ENCODE measurements around the gene RCCD1. TPM values are rescaled to one million over a fixed set of nuclear protein-coding genes. Genes with fewer than 3 reads are reported as not detected.
A peak's percentile ranks its signal among the peaks of the same experiment; 100 is the strongest.

RCCD1 gene
- total RNA-seq, 1 donor from 2014 or later = 20.3 TPM

DNA sequence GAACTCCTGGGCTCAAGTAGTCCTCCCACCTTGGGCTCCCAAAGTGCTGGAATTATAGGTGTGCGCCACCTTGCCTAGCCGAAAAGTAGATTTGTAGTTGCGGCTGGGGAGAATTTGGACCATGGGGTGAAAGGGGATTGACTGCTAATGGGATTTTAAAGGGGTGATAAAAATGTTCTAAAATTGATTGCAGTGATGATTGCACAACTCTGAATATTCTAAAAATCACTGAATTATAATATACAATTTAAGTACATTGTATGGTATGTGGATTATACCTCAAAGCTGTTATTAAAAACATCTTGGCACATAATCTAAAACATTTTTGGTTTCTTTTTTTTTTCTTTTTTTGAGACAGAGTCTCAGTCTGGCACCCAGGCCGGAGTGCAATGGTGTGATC lies 35.8 kb downstream of the RCCD1 start:
- Mint-ChIP-seq H3K4me1 (ENCODE audit: unreplicated experiment) (peaks cover 36% of the 10 kb centered on the region), H3K4me3 (no peak overlapping the region)

GRCh38 chr15:90991587-90992285 lies 37.1 kb downstream of the RCCD1 start:
- H3K27me3 Mint-ChIP-seq = peaks cover 2% of the 10 kb centered on the region
- peak overlapping the region; percentile 77 for H3K27ac Mint-ChIP-seq
- H3K36me3 Mint-ChIP-seq = peaks cover 3% of the 10 kb centered on the region
- H3K4me1 Mint-ChIP-seq (ENCODE audit: unreplicated experiment) = peaks cover 36% of the 10 kb centered on the region
- no peaks in the 10 kb centered on the region for H3K9me3 Mint-ChIP-seq
- TF ChIP-seq, protein P1, sequence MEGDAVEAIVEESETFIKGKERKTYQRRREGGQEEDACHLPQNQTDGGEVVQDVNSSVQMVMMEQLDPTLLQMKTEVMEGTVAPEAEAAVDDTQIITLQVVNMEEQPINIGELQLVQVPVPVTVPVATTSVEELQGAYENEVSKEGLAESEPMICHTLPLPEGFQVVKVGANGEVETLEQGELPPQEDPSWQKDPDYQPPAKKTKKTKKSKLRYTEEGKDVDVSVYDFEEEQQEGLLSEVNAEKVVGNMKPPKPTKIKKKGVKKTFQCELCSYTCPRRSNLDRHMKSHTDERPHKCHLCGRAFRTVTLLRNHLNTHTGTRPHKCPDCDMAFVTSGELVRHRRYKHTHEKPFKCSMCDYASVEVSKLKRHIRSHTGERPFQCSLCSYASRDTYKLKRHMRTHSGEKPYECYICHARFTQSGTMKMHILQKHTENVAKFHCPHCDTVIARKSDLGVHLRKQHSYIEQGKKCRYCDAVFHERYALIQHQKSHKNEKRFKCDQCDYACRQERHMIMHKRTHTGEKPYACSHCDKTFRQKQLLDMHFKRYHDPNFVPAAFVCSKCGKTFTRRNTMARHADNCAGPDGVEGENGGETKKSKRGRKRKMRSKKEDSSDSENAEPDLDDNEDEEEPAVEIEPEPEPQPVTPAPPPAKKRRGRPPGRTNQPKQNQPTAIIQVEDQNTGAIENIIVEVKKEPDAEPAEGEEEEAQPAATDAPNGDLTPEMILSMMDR (conservative IDR thresholded peaks at IDR 0.05) = no peak
- no peak for DNase-seq (ENCODE audit: extremely low spot score, unreplicated experiment)
- H3K4me3 Mint-ChIP-seq = peak overlapping the region; percentile 61

More for the DNA sequence above, 35.8 kb downstream of the RCCD1 start:
- H3K27ac Mint-ChIP-seq = no peak overlapping the region
- TF ChIP-seq, protein P1 (conservative IDR thresholded peaks at IDR 0.05) = no peak
- peaks cover 3% of the 10 kb centered on the region for H3K36me3 Mint-ChIP-seq
- H3K9me3 Mint-ChIP-seq = no peaks in the 10 kb centered on the region
- DNase-seq (ENCODE audit: extremely low spot score, unreplicated experiment) = no peak
- peaks cover 2% of the 10 kb centered on the region for H3K27me3 Mint-ChIP-seq

DNA sequence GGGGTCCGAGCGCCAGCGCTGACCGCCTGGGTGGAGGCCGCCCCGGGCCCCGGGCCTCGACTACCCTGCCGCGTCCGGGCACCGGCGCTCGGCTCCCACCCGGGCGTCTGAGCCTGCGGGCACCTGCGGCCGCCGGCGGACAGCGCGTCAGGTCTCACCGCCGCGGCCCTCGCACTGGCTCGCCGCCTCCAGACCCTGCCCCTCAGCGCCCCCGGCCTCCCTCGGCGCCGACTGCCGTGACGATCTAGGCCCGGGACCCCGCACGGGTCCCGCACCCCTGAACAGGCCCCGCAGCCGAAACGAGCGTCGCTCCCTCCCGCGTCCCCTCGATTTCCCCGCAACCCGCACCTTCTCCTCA lies 39.4 kb downstream of the RCCD1 start:
- DNase-seq (ENCODE audit: extremely low spot score, unreplicated experiment) = no peak
- peaks cover 22% of the 10 kb centered on the region for H3K4me1 Mint-ChIP-seq (ENCODE audit: unreplicated experiment)
- peak overlapping the region; percentile 100 for H3K4me3 Mint-ChIP-seq
- peaks cover 14% of the 10 kb centered on the region for H3K36me3 Mint-ChIP-seq
- no peaks in the 10 kb centered on the region for H3K9me3 Mint-ChIP-seq
- TF ChIP-seq, protein P1 (conservative IDR thresholded peaks at IDR 0.05) = no peak
- H3K27ac Mint-ChIP-seq = peak overlapping the region; percentile 98
- H3K27me3 Mint-ChIP-seq = peaks cover 2% of the 10 kb centered on the region

GRCh38 chr15:90994417-90995311 lies 40.0 kb downstream of the RCCD1 start, which contains the start of gene PRC1:
PRC1 (minus strand) TSS chr15:90994535; CDS start chr15:90994417, 118 bp downstream.
- TF ChIP-seq, protein P1 (conservative IDR thresholded peaks at IDR 0.05) = no peak
- H3K27me3 Mint-ChIP-seq = peaks cover 2% of the 10 kb centered on the region
- H3K9me3 Mint-ChIP-seq = no peaks in the 10 kb centered on the region
- H3K27ac Mint-ChIP-seq = peak within 1 kb of the TSS; percentile 98
- DNase-seq (ENCODE audit: extremely low spot score, unreplicated experiment) = peak; percentile 99
- peak within 1 kb of the TSS; percentile 100 for H3K4me3 Mint-ChIP-seq
- peaks cover 14% of the 10 kb centered on the region for H3K36me3 Mint-ChIP-seq
- peaks cover 22% of the 10 kb centered on the region for H3K4me1 Mint-ChIP-seq (ENCODE audit: unreplicated experiment)

- Mint-ChIP-seq H3K4me1 (ENCODE audit: unreplicated experiment) (peaks cover 3% of the 10 kb centered on the region), H3K27me3 (peaks cover 2% of the 10 kb centered on the region), H3K36me3 (peaks cover 23% of the 10 kb centered on the region), H3K9me3 (no peaks in the 10 kb centered on the region), H3K4me3 (no peak overlapping the region), H3K27ac (no peak overlapping the region)
- no peak for DNase-seq (ENCODE audit: extremely low spot score, unreplicated experiment)
- TF ChIP-seq, protein P1 (conservative IDR thresholded peaks at IDR 0.05) = no peak
Measured at GRCh38 chr15:90998737-90999136, 44.1 kb downstream of the RCCD1 start.
